ENCODE data around the gene DAGLA. TPM values are rescaled to one million over a fixed set of nuclear protein-coding genes. Genes with fewer than 3 reads are reported as not detected.

Gene DAGLA
- total RNA-seq, 1 experiment from 2014 or later, result 3.1 TPM

DNA sequence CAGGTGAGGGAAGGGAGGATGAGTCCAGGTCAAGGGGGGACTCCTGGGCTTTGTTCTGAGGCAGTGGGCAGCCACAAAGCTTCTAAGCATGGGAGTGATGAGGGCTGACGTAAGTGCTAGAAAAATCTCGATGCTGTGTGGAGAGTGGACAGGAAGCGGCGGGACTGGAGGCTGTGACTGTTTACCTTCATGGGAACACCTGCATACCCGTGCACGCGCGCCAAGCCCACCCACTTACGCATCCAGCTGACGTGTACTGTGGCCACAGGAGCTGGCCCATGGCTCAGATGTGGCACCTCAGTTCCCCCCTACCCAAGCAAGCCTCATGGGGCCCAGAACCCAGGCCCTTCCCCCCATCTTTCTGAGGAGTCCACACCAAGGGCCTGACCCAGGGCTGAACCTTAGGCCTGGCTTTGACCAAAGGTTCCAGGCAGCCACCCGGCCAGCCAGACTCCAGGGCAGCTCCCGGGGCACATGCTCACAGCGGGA, 86.2 kb downstream of the DAGLA start:
- no peak overlapping the region for H3K4me3 Mint-ChIP-seq
- ChIA-PET POLR2A (no interaction called here), CTCF (interaction anchor here (1.4 to 6.3 kb wide), 7 partner anchors 9 to 33 kb away, joined by 3 to 42 read pairs (median 9); no protein-coding TSS in a partner anchor)
- no peaks in the 10 kb centered on the region for H3K36me3 Mint-ChIP-seq
- H3K4me1 Mint-ChIP-seq, result peaks cover 14% of the 10 kb centered on the region
- H3K9me3 Mint-ChIP-seq, result no peaks in the 10 kb centered on the region
- DNase-seq (ENCODE audit: low spot score), result no peak
- ATAC-seq, result no peak
- H3K27me3 Mint-ChIP-seq (ENCODE audit: low read depth), result peaks cover 3% of the 10 kb centered on the region; the same call in 1 of the 2 replicates
- H3K27ac Mint-ChIP-seq, result no peak overlapping the region
- no peak for TF ChIP-seq HMGXB4 (CRISPR knock-in tag; IDR thresholded peaks at IDR 0.05)
- no peak for TF ChIP-seq ZNF423 (CRISPR knock-in tag; IDR thresholded peaks at IDR 0.05)

DNA sequence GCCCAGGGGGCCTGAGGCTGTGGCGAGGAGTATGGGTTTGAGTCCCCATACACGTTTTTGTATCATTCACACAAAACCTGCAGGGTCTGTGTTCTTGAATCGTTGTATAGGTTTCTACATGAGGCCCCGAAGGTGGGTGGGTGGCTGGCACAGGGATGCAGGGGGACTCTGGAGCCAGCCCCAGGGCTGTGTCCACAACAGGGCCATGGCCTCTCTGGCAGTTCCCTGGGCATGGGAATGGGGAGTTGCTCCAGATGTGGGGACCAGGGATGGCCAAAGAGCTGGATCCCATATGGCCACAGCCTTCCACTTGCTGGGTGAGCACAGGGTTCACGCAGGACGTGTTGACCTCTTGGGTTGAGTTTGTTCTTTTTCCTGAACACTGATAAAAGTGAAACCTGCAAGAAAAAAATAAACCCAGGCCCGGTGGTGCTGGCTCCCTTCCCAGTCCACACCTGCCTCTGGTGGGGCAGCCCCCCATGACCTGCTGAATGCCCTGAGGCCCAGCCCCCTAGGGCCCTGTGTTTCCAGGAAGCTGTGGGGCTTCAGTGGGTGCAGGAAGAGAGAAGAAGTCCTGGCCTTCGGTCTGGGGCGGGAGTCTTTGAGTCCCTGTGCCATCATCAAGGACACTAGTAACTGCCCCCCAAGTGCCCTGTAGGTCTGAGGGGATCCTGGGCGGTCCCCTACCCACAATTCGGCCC, 88.3 kb downstream of the DAGLA start:
- CTCF ChIA-PET, result interaction anchor here (5.3 to 6.3 kb wide), 2 partner anchors 18 to 21 kb away, joined by 37 to 42 read pairs; no protein-coding TSS in a partner anchor
- peaks cover 12% of the 10 kb centered on the region for H3K4me1 Mint-ChIP-seq

More for the DNA sequence above, 88.3 kb downstream of the DAGLA start:
- ATAC-seq (no peak), DNase-seq (ENCODE audit: low spot score) (no peak)
- POLR2A ChIA-PET, result interaction anchor here (0.7 kb wide), 1 partner anchor 29 kb away, joined by 3 read pairs; no protein-coding TSS in a partner anchor
- H3K36me3 Mint-ChIP-seq, result no peaks in the 10 kb centered on the region
- H3K27ac Mint-ChIP-seq, result no peak overlapping the region
- no peaks in the 10 kb centered on the region for H3K27me3 Mint-ChIP-seq (ENCODE audit: low read depth)
- no peak overlapping the region for H3K4me3 Mint-ChIP-seq
- TF ChIP-seq FOXP4 (CRISPR knock-in tag; IDR thresholded peaks at IDR 0.05), result no peak
- TF ChIP-seq ARID4B (CRISPR knock-in tag; IDR thresholded peaks at IDR 0.05; ENCODE audit: borderline replicate concordance), result no peak
- TF ChIP-seq ZNF281 (CRISPR knock-in tag; IDR thresholded peaks at IDR 0.05), result no peak
- TF ChIP-seq, protein P1, sequence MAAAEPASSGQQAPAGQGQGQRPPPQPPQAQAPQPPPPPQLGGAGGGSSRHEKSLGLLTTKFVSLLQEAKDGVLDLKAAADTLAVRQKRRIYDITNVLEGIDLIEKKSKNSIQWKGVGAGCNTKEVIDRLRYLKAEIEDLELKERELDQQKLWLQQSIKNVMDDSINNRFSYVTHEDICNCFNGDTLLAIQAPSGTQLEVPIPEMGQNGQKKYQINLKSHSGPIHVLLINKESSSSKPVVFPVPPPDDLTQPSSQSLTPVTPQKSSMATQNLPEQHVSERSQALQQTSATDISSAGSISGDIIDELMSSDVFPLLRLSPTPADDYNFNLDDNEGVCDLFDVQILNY (CRISPR knock-in tag; IDR thresholded peaks at IDR 0.05), result no peak
- no peak for TF ChIP-seq ZNF416 (CRISPR knock-in tag; IDR thresholded peaks at IDR 0.05)
- TF ChIP-seq CBFB (CRISPR knock-in tag; IDR thresholded peaks at IDR 0.05; ENCODE audit: low read depth), result no peak
- TF ChIP-seq, protein P2, sequence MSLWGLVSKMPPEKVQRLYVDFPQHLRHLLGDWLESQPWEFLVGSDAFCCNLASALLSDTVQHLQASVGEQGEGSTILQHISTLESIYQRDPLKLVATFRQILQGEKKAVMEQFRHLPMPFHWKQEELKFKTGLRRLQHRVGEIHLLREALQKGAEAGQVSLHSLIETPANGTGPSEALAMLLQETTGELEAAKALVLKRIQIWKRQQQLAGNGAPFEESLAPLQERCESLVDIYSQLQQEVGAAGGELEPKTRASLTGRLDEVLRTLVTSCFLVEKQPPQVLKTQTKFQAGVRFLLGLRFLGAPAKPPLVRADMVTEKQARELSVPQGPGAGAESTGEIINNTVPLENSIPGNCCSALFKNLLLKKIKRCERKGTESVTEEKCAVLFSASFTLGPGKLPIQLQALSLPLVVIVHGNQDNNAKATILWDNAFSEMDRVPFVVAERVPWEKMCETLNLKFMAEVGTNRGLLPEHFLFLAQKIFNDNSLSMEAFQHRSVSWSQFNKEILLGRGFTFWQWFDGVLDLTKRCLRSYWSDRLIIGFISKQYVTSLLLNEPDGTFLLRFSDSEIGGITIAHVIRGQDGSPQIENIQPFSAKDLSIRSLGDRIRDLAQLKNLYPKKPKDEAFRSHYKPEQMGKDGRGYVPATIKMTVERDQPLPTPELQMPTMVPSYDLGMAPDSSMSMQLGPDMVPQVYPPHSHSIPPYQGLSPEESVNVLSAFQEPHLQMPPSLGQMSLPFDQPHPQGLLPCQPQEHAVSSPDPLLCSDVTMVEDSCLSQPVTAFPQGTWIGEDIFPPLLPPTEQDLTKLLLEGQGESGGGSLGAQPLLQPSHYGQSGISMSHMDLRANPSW (CRISPR knock-in tag; conservative IDR thresholded peaks at IDR 0.05; ENCODE audit: low read depth), result no peak
- no peak for TF ChIP-seq PRRX2 (CRISPR knock-in tag; IDR thresholded peaks at IDR 0.05)
- TF ChIP-seq NR3C1 (CRISPR knock-in tag; conservative IDR thresholded peaks at IDR 0.05; ENCODE audit: low read depth), result no peak
- no peak for TF ChIP-seq IRF2 (CRISPR knock-in tag; IDR thresholded peaks at IDR 0.05; ENCODE audit: borderline replicate concordance, low read depth)
- no peaks in the 10 kb centered on the region for H3K9me3 Mint-ChIP-seq

All from WTC11 (cell line).